ENCODE results near the gene EPAS1. TPM values are rescaled to one million over a fixed set of nuclear protein-coding genes. Genes with fewer than 3 reads are reported as not detected.
A peak's percentile ranks its signal among the peaks of the same experiment; 100 is the strongest.

Gene EPAS1
- total RNA-seq, 6 donors from 2014 or later, result 440 to 1,878 (median 1,131) TPM

DNA sequence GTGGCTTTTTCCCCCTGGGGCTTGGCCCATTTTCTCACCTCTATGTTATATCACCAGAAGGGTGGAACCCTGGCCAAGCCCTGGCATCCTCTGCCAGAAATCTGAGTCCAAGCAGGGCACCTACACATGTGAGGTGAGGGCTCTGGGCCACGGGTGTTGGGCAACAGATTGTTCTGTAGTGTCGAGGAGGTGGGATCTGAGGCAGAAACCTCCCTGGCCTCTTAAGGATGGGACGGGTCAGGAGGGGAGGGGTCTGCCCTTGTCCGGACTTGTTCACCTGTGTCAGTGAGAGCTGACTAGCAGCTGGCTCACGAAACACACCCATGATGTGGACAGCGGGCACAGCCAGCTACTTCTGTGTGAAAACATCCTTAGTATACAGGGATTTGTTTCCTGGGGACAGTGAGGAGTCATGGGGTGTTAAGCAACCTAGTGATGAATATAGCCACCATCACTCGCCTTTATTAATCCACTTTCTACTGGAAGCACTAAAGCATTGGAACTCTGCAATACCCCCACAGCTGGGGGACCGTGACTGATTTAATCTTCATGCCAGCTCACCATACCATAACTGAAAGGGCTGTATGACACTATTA, 35.6 kb downstream of the EPAS1 start:
- Histone ChIP-seq H3K4me3 (peak overlapping the region in 1 of 4 donors; percentile 1), H3K9me3 (no peaks in the 10 kb centered on the region), H3K36me3 (peaks cover 0 to 5% (median 0%) of the 10 kb centered on the region in 4 donors), H3K27ac (peak overlapping the region; percentile 70 to 83 (median 76)), H3K27me3 (no peaks in the 10 kb centered on the region), H3K4me1 (peaks cover 98 to 100% (median 98%) of the 10 kb centered on the region in 4 donors)
- TF ChIP-seq POLR2AphosphoS5 (IDR thresholded peaks at IDR 0.05) (peak in 1 of 2 donors; percentile 17), POLR2A (IDR thresholded peaks at IDR 0.05) (no peak)
- WGBS, 2 donors, result 33 to 57% methylated on average over 1 to 8 of the region's 8 CpGs
- ATAC-seq (ENCODE audit: low FRiP score in 2 of 2) (no peak), DNase-seq (no peak)

DNA sequence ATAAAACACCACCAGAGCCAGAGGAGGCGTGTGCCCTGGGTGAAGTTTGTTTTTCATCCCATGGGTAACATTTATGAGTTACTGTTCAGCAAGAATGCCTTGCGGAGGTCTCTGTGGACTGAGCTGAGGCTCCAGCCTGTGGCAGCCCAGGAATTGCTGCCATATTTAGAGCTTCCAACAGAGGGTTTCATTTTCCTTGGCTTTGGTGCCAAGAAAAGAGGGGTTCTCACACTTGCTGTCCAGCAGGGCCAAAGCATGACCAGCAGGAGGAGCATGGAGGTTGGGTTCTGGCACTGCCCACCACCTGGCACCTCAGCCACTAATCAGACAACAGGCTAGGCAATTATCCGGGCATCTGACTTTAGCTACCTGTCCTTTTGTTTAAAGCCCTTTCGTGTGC, 36.7 kb downstream of the EPAS1 start:
- Histone ChIP-seq H3K27ac (peak overlapping the region; percentile 70 to 83 (median 78)), H3K4me3 (peak overlapping the region in 1 of 4 donors; percentile 34), H3K4me1 (peaks cover 98 to 100% (median 98%) of the 10 kb centered on the region in 4 donors), H3K9me3 (no peaks in the 10 kb centered on the region), H3K36me3 (peaks cover 0 to 5% (median 0%) of the 10 kb centered on the region in 4 donors), H3K27me3 (no peaks in the 10 kb centered on the region)
- no peak for ATAC-seq (ENCODE audit: low FRiP score in 2 of 2)
- TF ChIP-seq POLR2A (IDR thresholded peaks at IDR 0.05), result no peak
- TF ChIP-seq, protein P1, sequence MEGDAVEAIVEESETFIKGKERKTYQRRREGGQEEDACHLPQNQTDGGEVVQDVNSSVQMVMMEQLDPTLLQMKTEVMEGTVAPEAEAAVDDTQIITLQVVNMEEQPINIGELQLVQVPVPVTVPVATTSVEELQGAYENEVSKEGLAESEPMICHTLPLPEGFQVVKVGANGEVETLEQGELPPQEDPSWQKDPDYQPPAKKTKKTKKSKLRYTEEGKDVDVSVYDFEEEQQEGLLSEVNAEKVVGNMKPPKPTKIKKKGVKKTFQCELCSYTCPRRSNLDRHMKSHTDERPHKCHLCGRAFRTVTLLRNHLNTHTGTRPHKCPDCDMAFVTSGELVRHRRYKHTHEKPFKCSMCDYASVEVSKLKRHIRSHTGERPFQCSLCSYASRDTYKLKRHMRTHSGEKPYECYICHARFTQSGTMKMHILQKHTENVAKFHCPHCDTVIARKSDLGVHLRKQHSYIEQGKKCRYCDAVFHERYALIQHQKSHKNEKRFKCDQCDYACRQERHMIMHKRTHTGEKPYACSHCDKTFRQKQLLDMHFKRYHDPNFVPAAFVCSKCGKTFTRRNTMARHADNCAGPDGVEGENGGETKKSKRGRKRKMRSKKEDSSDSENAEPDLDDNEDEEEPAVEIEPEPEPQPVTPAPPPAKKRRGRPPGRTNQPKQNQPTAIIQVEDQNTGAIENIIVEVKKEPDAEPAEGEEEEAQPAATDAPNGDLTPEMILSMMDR (IDR thresholded peaks at IDR 0.05), result peak in 3 of 6 experiments; percentile 26 to 40 (median 27)
- TF ChIP-seq POLR2AphosphoS5 (IDR thresholded peaks at IDR 0.05), result peak in 1 of 2 donors; percentile 19
- TF ChIP-seq EP300 (IDR thresholded peaks at IDR 0.05), result no peak
- 63 to 69% methylated on average over 4 of the region's 4 CpGs for WGBS, 2 donors
- no peak for DNase-seq

GRCh38 chr2:46334389-46335271, 37.4 kb downstream of the EPAS1 start:
- Histone ChIP-seq H3K4me3 (peak overlapping the region in 2 of 4 donors; percentile 34), H3K9me3 (no peaks in the 10 kb centered on the region)
- 40 to 42% methylated on average over 6 of the region's 6 CpGs for WGBS, 2 donors

GRCh38 chr2:46335391-46336282, 38.4 kb downstream of the EPAS1 start:
- TF ChIP-seq POLR2A (IDR thresholded peaks at IDR 0.05) (peak in 1 of 4 donors; percentile 11), EP300 (IDR thresholded peaks at IDR 0.05) (no peak)
- H3K4me3 ChIP-seq, result peak overlapping the region in 3 of 4 donors; percentile 2 to 34 (median 34)
- H3K9me3 ChIP-seq, result no peaks in the 10 kb centered on the region
- peaks cover 96 to 100% (median 99%) of the 10 kb centered on the region in 4 donors for H3K4me1 ChIP-seq
- H3K36me3 ChIP-seq, result peaks cover 0 to 5% (median 0%) of the 10 kb centered on the region in 4 donors
- DNase-seq (peak in 1 of 2 donors; percentile 63), ATAC-seq (ENCODE audit: low FRiP score in 2 of 2) (peak; percentile 4 to 15)
- no peaks in the 10 kb centered on the region for H3K27me3 ChIP-seq
- H3K27ac ChIP-seq, result peak overlapping the region; percentile 70 to 83 (median 78)
- 26 to 34% methylated on average over 17 to 22 of the region's 22 CpGs for WGBS, 2 donors

More at GRCh38 chr2:46334389-46335271, 37.4 kb downstream of the EPAS1 start:
- TF ChIP-seq POLR2A (IDR thresholded peaks at IDR 0.05) (no peak), EP300 (IDR thresholded peaks at IDR 0.05) (peak in 1 of 4 donors; percentile 26), POLR2AphosphoS5 (IDR thresholded peaks at IDR 0.05) (peak in 1 of 2 donors; percentile 38)
- TF ChIP-seq, protein P1 (IDR thresholded peaks at IDR 0.05), result no peak
- Histone ChIP-seq H3K27ac (peak overlapping the region; percentile 70 to 83 (median 78)), H3K4me1 (peaks cover 97 to 99% (median 99%) of the 10 kb centered on the region in 4 donors), H3K27me3 (no peaks in the 10 kb centered on the region), H3K36me3 (peaks cover 0 to 5% (median 0%) of the 10 kb centered on the region in 4 donors)
- ATAC-seq (ENCODE audit: low FRiP score in 2 of 2), result peak in 1 of 2 donors; percentile 71
- no peak for DNase-seq

- 30 to 46% methylated on average over 4 of the region's 4 CpGs for WGBS, 2 donors
- no peaks in the 10 kb centered on the region for H3K27me3 ChIP-seq
- H3K4me1 ChIP-seq, result peaks cover 93 to 96% (median 94%) of the 10 kb centered on the region in 4 donors
- no peak for DNase-seq
- TF ChIP-seq POLR2A (IDR thresholded peaks at IDR 0.05) (no peak), POLR2AphosphoS5 (IDR thresholded peaks at IDR 0.05) (no peak), EP300 (IDR thresholded peaks at IDR 0.05) (no peak)
- TF ChIP-seq, protein P1 (IDR thresholded peaks at IDR 0.05), result no peak
- peak overlapping the region; percentile 70 to 83 (median 78) for H3K27ac ChIP-seq
- H3K36me3 ChIP-seq, result peaks cover 0 to 2% (median 0%) of the 10 kb centered on the region in 4 donors
- no peaks in the 10 kb centered on the region for H3K9me3 ChIP-seq
- ATAC-seq (ENCODE audit: low FRiP score in 2 of 2), result peak; percentile 4 to 15
- peak overlapping the region in 1 of 4 donors; percentile 34 for H3K4me3 ChIP-seq
Measured at GRCh38 chr2:46336283-46336959, 39.2 kb downstream of the EPAS1 start.
